NCI-H1092 (cell line): Measurements from ENCODE around the gene IL9.
"Not testable (repeated sequence)": the region's sequence is repeated elsewhere in the genome, so short reads cannot be mapped to it uniquely, and the experiment has no call there.

Experiments used
- DNase-seq: peaks from one replicate; lab custom pipeline; 2025; lab: John Stamatoyannopoulos, UW

Gene IL9

GRCh38 chr5:135868681-135869080 is 27.0 kb downstream of the IL9 start:
- DNase-seq: no peak

- DNase-seq: no peak
Observed at GRCh38 chr5:135867599-135867998, 28.0 kb downstream of the IL9 start.

DNA sequence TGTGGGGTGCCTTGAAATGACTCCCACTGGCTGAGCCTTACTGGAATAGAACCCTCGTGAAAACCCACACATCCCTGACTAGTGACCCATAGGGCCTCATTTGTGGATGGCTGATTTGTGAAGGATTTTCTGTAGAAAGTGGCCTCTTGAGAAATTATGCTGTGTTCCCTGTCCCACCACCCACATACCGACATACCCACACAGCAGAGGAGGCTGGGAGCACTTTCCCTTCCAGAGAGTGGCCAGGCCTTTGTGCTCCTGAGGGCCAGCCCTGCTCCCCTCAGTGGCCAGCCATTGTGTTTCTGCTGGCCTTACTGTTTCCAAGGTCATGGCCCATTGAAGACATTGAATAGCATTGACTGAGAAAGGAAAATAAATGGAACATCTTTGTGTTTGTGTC is 29.6 kb downstream of the IL9 start:
- no peak for DNase-seq

DNA sequence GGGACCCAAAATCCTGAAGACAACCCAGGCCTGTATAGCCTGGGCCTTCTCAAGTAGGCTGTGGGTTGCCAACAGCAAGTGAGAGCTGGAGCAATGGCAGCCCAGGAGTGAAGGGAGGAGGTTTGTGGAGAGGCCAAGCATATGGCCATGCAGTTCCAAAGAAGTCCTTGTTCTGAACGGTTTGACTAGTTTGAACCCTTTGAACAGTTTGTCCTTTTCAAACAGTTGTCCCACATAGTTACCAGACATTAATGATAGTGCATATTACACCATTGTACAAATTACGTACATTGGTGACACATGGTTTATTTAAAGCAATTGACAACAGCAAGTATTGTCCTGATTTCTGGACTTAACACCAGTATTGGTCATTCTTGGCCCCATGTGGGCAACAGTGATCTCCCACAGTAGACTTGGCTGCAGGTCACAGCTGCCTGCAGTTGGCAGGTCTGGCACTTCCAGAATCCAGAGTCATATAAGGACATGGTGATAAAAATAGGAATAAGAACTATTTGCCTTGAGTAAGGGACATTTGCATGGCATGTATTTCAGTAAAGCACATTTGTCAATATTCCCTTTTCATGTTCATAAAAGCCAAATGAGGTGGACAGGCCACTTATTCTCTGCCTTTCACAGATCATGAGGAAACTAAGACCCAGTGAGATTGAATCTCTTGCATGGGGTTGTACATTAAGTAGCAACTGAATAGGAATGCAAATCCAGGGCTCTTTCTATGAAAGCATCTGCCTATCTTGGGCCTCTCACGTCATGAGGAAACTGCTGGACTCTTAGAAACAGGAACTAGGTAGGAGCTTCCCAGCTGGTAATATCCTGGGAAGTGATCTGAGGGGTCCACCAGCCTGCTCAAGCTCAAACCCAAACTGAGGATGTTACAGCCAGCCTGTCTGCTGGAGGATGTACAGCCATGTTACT is 30.9 kb downstream of the IL9 start:
- DNase-seq: no peak

- DNase-seq: no peak
Observed at GRCh38 chr5:135862744-135863143, 32.9 kb downstream of the IL9 start.

DNA sequence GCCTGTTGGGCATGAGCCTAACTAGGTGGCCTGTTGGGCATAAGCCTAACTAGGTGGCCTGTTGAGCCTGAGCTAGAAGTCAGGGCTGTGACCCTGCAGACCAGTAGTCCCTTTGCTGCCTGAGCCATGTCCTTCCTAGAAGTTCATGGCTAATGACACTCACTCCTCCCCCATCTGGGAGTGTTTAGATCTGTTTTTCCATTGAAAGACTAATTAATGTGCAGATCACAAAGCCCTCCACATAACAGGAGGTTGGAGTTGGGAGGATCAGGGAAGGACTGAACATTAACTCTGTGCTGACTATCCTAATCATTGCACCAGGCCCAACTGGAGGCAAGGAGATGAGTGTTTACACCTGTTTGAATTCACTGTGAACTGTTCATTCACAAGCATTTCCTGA is 33.6 kb downstream of the IL9 start:
- no peak for DNase-seq

- DNase-seq: no peak
Observed at GRCh38 chr5:135861641-135862040, 34.0 kb downstream of the IL9 start.

GRCh38 chr5:135859641-135860040 is 36.0 kb downstream of the IL9 start:
- no peak for DNase-seq

- DNase-seq: not testable (repeated sequence)
Observed at GRCh38 chr5:135859186-135859585, 36.5 kb downstream of the IL9 start.

DNA sequence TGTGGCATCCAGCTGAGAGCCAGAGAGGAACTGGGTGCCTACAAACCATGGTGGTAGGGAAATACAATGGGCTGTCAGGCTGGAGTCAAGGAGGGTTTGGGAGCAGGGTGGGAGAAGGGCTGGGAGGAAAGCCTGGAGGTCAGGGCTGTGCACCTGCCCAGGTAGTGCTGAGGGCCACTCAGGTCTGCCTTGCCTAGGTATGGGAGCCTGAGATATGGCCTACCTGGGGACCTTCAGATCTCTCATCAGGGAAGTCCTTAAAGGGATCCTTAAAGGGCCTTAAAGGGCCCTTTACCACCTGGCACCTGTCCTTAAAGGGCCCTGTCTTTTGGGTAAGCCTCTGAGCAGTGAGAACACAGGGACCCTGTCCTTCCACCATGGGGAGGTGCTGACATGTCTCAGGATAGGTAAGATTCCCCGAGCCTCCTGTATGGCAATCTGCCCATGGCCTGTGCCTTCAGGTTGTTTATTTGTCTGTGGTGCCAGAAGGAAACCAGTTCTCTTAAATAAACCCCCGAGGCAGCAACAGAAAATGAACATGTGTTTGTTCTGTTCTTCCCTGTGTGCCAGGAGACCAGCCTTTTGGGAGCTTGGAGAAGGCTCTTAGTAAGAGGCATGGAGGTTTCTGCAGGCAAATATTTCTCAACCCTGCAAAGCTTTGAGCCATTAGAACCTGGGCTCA is 37.9 kb downstream of the IL9 start:
- DNase-seq: no peak

DNA sequence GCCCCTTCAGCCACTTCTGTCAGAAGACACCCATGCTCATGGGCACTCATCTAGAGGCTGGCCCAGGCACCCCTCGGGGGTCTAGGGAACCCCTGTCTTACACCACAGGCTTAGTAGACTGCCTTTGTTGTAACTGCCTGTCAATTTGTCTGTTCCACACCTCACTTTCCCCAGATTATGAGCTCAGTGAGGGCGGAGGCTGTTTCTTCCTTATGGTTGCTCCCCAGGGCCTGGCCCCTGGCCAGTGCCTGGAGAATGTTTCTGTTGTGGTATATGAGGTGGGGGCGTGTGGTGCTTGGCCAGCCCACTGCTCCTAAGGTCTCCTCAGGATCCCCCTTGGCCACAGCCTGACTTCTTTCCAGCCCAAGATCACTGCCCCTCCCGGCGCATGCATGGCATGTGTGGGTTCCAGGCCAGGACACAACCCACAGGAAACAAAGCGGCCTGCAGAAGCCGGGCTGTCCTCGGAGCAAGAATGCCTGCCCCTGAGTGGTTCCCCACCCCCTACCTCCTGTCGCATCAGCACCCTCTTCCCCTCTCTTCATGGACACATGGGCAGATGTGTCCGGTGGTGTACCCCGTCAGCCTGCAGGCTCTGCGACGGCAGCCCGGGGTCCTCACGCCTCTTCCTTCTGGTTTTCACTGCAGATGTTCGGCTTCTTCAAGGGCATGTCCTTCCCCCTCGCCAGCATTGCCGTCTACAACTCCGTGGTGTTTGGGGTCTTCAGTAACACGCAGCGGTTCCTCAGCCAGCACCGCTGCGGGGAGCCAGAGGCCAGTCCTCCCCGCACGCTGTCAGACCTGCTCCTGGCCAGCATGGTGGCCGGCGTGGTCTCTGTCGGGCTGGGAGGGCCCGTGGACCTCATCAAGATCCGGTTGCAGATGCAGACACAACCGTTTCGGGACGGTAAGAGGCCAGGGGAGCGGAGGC is 43.5 kb downstream of the IL9 start:
- no peak for DNase-seq

GRCh38 chr5:135851186-135851914 is 44.3 kb downstream of the IL9 start:
- no peak for DNase-seq

DNA sequence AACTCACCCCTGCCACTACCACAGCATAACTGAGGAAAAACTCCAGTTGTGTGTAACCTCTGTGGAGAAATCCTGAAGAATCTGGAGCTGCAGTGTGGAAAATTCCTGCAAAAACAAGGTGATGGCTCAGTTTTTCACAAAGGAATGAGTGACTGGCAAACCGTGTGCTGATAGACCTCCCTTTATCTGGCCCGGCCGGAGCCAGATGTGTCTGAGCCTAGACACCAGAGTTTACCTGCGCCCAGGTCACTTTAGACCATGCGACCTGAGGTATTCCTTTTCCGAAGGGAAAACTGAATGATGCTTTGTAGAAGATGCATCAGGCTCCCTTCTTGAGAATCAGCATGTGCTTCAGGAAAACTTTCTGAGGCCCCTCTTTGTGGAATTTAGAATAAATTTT is 45.0 kb downstream of the IL9 start:
- no peak for DNase-seq

DNA sequence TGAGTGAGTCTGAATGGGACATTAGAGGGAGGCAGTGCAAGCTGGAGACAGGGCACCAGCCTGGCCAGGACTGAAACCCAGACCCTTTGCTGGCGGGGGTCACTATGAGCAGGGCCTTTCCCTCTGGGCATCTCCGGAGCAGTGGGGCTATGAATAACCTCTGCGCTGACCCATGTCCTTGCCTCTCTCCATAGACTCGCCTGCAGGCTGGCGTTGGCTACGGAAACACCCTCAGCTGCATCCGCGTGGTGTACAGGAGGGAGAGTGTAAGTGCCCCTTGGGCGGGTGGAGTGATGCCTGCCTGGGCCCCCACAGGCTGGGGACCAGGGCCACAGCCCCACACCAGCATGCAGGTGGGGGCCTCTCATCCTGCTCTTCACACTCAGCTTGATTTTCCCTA is 45.4 kb downstream of the IL9 start:
- DNase-seq: no peak

- DNase-seq: no peak
Observed at GRCh38 chr5:135847976-135848375, 47.7 kb downstream of the IL9 start.

- DNase-seq: no peak
Observed at GRCh38 chr5:135846311-135846710, 49.3 kb downstream of the IL9 start.

DNA sequence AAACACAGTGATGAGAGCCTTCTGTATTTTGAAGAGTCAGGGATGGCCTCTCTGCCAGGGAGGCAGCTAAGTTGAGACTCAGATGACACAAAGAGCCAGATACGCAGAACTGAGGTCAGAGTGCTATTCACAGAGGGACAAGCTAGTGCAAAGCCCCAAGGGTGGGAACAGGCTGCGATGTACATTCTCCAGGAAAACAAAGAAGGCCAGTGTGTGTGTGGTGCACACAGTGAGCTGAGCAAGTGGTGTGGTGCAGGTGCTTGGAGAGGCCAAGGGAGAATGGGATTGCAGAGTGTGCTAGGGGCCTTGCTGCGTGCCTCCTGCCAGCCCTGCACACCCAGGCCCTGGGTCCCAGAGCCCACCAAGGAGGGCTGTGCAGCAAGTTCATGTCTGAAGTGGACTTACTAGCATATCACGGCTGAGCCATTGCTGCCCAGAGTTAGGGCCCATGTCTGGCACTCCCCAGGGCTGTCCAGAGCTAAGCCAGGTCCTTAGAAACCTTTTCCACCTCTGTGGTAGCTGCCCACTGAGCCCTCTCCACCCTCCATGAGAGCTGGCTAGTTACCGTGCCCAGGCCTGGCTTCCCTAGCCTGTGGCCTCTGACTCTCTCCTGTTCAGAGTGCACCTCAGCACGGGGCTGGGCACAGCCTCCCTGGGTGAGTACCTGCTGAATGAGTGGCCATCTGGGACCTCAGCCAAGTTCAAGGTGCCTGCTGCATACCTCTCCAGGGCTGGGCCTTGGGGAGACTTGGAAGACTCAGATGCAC is 51.9 kb downstream of the IL9 start:
- no peak for DNase-seq

GRCh38 chr5:135842737-135843136 is 52.9 kb downstream of the IL9 start:
- DNase-seq: no peak
